Neural cell (in vitro differentiated cells): ENCODE measurements around the gene PNPLA6. TPM values are rescaled to one million over a fixed set of nuclear protein-coding genes. Genes with fewer than 3 reads are reported as not detected.

Experiments used
- H2AFZ ChIP-seq: fragments of 200-600, 300-800 bp; sonication (generic), shearing (Covaris generic); 2 replicates; pipeline ENCODE4 v1.6.0; 2014; ENCODE audit warnings: low read depth, mild to moderate bottlenecking, antibody characterized with exemption, low read length, moderate library complexity
- H3F3A ChIP-seq: fragments of 200-600 bp; shearing (Covaris generic); 2 replicates; pipeline ENCODE4 v1.6.1; 2016; ENCODE audit warnings: mild to moderate bottlenecking, moderate library complexity, mixed read lengths, antibody characterized with exemption, low read length; ENCODE audit not compliant: insufficient read depth, poor library complexity, severe bottlenecking
- H3K27ac ChIP-seq: fragments of 200-600, 300-800 bp; sonication (generic), shearing (Covaris generic); 2 replicates; pipeline ENCODE4 v1.5.1; 2014; ENCODE audit warnings: mild to moderate bottlenecking, low read length, moderate library complexity
- H3K27me3 ChIP-seq: fragments of 300-800, 200-600 bp; sonication (generic), shearing (Covaris generic); 2 replicates; pipeline ENCODE4 v1.6.0; 2014; ENCODE audit warnings: mild to moderate bottlenecking, low read depth, low read length, moderate library complexity; ENCODE audit not compliant: insufficient read depth
- H3K36me3 ChIP-seq: fragments of 300-800, 200-600 bp; sonication (generic), shearing (Covaris generic); 2 replicates; pipeline ENCODE4 v1.5.1; 2014; ENCODE audit warnings: mild to moderate bottlenecking, antibody characterized with exemption, low read length, moderate library complexity; ENCODE audit not compliant: insufficient read depth
- H3K4me2 ChIP-seq: fragments of 300-800, 200-600 bp; sonication (generic), shearing (Covaris generic); 2 replicates; pipeline ENCODE4 v1.6.0; 2014; ENCODE audit warnings: mild to moderate bottlenecking, low read length
- H3K4me3 ChIP-seq: fragments of 300-800, 200-600 bp; sonication (generic), shearing (Covaris generic); 2 replicates; pipeline ENCODE4 v1.5.1; 2014; ENCODE audit warnings: mild to moderate bottlenecking, low read length, moderate library complexity
- H3K79me2 ChIP-seq: fragments of 200-600 bp; shearing (Covaris generic); replicated peaks from 2 replicates; pipeline ENCODE4 v1.6.0; 2014; ENCODE audit warnings: mild to moderate bottlenecking, low read length, moderate library complexity; ENCODE audit not compliant: insufficient read depth
- H3K9ac ChIP-seq: fragments of 300-800, 200-600 bp; sonication (generic), shearing (Covaris generic); 2 replicates; pipeline ENCODE4 v1.6.1; 2016; ENCODE audit warnings: mild to moderate bottlenecking, low read length, mixed read lengths
- H3K9me2 ChIP-seq: fragments of 200-600 bp; shearing (Covaris generic); 2 replicates; pipeline ENCODE4 v1.6.1; 2016; ENCODE audit warnings: mild to moderate bottlenecking, low read length, mixed read lengths; ENCODE audit not compliant: insufficient read depth
- H3K9me3 ChIP-seq: fragments of 200-600, 300-800 bp; sonication (generic), shearing (Covaris generic); 2 replicates; pipeline ENCODE4 v1.6.1; 2016; ENCODE audit warnings: mild to moderate bottlenecking, mixed run types, low read length, moderate library complexity, mixed read lengths
- H4K20me1 ChIP-seq: fragments of 200-600 bp; shearing (Covaris generic); 2 replicates; pipeline ENCODE4 v1.6.1; 2016; ENCODE audit warnings: mild to moderate bottlenecking, mixed run types; ENCODE audit not compliant: insufficient read depth
- CTCF ChIP-seq: fragments of 450-650 bp; IDR thresholded peaks from 2 replicates; pipeline ENCODE4 v1.5.1; 2014; ENCODE audit warnings: antibody characterized with exemption, mild to moderate bottlenecking, moderate library complexity; ENCODE audit not compliant: poor library complexity, severe bottlenecking
- EP300 ChIP-seq: fragments of 450-650 bp; conservative IDR thresholded peaks from 2 replicates; pipeline ENCODE4 v1.6.1; 2014; ENCODE audit warnings: antibody characterized with exemption, mild to moderate bottlenecking, moderate library complexity; ENCODE audit not compliant: poor library complexity, severe bottlenecking
- EZH2 ChIP-seq: fragments of 200-600, 300-800 bp; shearing (Covaris generic), sonication (generic); IDR thresholded peaks from 2 replicates; pipeline ENCODE4 v1.6.1; 2014; ENCODE audit warnings: antibody characterized with exemption, low read length, borderline replicate concordance, mild to moderate bottlenecking; ENCODE audit not compliant: insufficient read depth, poor library complexity, severe bottlenecking
- MXI1 ChIP-seq: fragments of 450-650 bp; conservative IDR thresholded peaks from 2 replicates; pipeline ENCODE4 v1.6.1; 2014; ENCODE audit warnings: antibody characterized with exemption, mild to moderate bottlenecking; ENCODE audit not compliant: poor library complexity, severe bottlenecking
- POLR2AphosphoS5 ChIP-seq: IDR thresholded peaks from 2 replicates; pipeline ENCODE4 v1.6.1; 2012
- RAD21 ChIP-seq: fragments of 450-650 bp; conservative IDR thresholded peaks from 2 replicates; pipeline ENCODE4 v1.6.1; 2014; ENCODE audit warnings: antibody characterized with exemption, mild to moderate bottlenecking, moderate library complexity
- REST ChIP-seq: IDR thresholded peaks from 2 replicates; pipeline ENCODE4 v1.6.1; 2012; ENCODE audit warnings: borderline replicate concordance
- SMC3 ChIP-seq: fragments of 450-650 bp; conservative IDR thresholded peaks from 2 replicates; pipeline ENCODE4 v1.6.1; 2014; ENCODE audit warnings: antibody characterized with exemption, mild to moderate bottlenecking, moderate library complexity; ENCODE audit not compliant: poor library complexity
- TAF1 ChIP-seq: IDR thresholded peaks from 2 replicates; pipeline ENCODE4 v1.6.1; 2012; ENCODE audit warnings: low read depth
- polyA plus RNA-seq: library from polyadenylated mRNA; depleted of rRNA; stranded (reverse); fragments of >200 nt; gene quantifications from 2 replicates; pipeline ENCODE4 v1.2.3, GENCODE V29; 2014

PNPLA6 gene
- polyA plus RNA-seq, 1 donor from 2014 or later = 10.8 TPM

- H4K20me1 ChIP-seq = no peaks in the 10 kb centered on the region
- no peaks in the 10 kb centered on the region for H3K27me3 ChIP-seq
- peaks cover 14% of the 10 kb centered on the region for H3K79me2 ChIP-seq
- H3K4me3 ChIP-seq = peak overlapping the region; percentile 93
- H3F3A ChIP-seq = no peaks in the 10 kb centered on the region
- H3K27ac ChIP-seq = no peak overlapping the region
- no peaks in the 10 kb centered on the region for H3K9me2 ChIP-seq
- no peaks in the 10 kb centered on the region for H3K9me3 ChIP-seq
- TF ChIP-seq MXI1 (peak; percentile 33), TAF1 (no peak), POLR2AphosphoS5 (peak; percentile 7), EP300 (no peak), SMC3 (peak; percentile 13)
- H2AFZ ChIP-seq = no peak overlapping the region
- peak overlapping the region; percentile 82 for H3K9ac ChIP-seq
- no peaks in the 10 kb centered on the region for H3K36me3 ChIP-seq
- peak overlapping the region; percentile 18 for H3K4me2 ChIP-seq
These were observed 60.9 kb downstream of the PNPLA6 start for GRCh38 chr19:7596211-7596937.

GRCh38 chr19:7597689-7598088 lies 62.2 kb downstream of the PNPLA6 start:
- TF ChIP-seq EP300 (no peak), REST (no peak), POLR2AphosphoS5 (no peak), TAF1 (no peak), CTCF (no peak), RAD21 (no peak), EZH2 (no peak), SMC3 (no peak), MXI1 (no peak)
- Histone ChIP-seq H3K4me3 (peak overlapping the region; percentile 93), H3K9me2 (no peaks in the 10 kb centered on the region), H4K20me1 (no peaks in the 10 kb centered on the region), H3K36me3 (no peaks in the 10 kb centered on the region), H3F3A (no peaks in the 10 kb centered on the region), H2AFZ (no peak overlapping the region), H3K9ac (no peak overlapping the region), H3K79me2 (peaks cover 21% of the 10 kb centered on the region), H3K27me3 (no peaks in the 10 kb centered on the region), H3K4me2 (no peak overlapping the region), H3K27ac (no peak overlapping the region), H3K9me3 (no peaks in the 10 kb centered on the region)
